Thyroid gland (tissue), 4 donors: Measurements from ENCODE around the gene CTNNA2.

Experiments used
- POLR2A ChIP-seq, 2 donors: fragments of 450-650 bp; IDR thresholded peaks; one replicate each; pipeline ENCODE4 v1.6.1; 2017; ENCODE audit warnings: antibody characterized with exemption in 2 of 2, mild to moderate bottlenecking in 2 of 2, moderate library complexity in 1 of 2
- TF ChIP-seq, protein P1 (sequence below), 6 experiments: fragments of 200-600 bp in 3 of 6; fragments of 450-650 bp in 3 of 6; sonication (generic) in 3 of 6; IDR thresholded peaks; one replicate each; pipeline ENCODE4 v1.5.1; 2016 to 2019; ENCODE audit warnings: antibody characterized with exemption in 6 of 6, mild to moderate bottlenecking in 2 of 6, inconsistent platforms in 1 of 6, moderate library complexity in 1 of 6

DNA sequence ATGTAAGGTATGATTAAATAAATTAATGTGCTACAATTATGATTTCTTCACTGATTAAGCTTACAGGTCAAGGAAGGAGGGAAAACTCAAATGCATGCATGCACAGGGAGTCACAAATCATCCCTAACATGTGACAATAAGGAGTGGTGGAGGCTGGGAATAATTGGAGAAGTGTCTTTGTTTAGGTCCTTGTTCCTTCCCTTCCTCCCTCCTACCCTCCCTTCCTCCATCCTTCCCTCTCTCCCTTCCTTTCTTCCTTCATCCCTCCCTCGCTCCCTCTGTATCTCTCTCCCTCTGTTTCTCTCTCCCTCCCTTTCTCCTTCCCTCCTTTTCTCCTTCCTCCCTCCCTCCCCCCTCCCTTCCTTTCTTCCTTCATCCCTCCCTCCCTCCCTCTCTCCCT, 337.1 kb downstream of the CTNNA2 start:
- TF ChIP-seq, protein P1, sequence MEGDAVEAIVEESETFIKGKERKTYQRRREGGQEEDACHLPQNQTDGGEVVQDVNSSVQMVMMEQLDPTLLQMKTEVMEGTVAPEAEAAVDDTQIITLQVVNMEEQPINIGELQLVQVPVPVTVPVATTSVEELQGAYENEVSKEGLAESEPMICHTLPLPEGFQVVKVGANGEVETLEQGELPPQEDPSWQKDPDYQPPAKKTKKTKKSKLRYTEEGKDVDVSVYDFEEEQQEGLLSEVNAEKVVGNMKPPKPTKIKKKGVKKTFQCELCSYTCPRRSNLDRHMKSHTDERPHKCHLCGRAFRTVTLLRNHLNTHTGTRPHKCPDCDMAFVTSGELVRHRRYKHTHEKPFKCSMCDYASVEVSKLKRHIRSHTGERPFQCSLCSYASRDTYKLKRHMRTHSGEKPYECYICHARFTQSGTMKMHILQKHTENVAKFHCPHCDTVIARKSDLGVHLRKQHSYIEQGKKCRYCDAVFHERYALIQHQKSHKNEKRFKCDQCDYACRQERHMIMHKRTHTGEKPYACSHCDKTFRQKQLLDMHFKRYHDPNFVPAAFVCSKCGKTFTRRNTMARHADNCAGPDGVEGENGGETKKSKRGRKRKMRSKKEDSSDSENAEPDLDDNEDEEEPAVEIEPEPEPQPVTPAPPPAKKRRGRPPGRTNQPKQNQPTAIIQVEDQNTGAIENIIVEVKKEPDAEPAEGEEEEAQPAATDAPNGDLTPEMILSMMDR (IDR thresholded peaks at IDR 0.05): no peak
- TF ChIP-seq POLR2A (IDR thresholded peaks at IDR 0.05): no peak
